ENCODE results near the gene ANKRD52.
A peak's percentile ranks its signal among the peaks of the same experiment; 100 is the strongest.
"Not testable (repeated sequence)": the region's sequence is repeated elsewhere in the genome, so short reads cannot be mapped to it uniquely, and the experiment has no call there.

ANKRD52 gene

GRCh38 chr12:56204275-56204674 lies 53.9 kb downstream of the ANKRD52 start:
- DNase-seq: no peak

GRCh38 chr12:56202838-56203237 lies 55.3 kb downstream of the ANKRD52 start:
- no peak for DNase-seq

- no peak for DNase-seq
Observed at GRCh38 chr12:56202366-56202765, 55.8 kb downstream of the ANKRD52 start.

GRCh38 chr12:56198836-56199235 lies 59.3 kb downstream of the ANKRD52 start:
- no peak for DNase-seq

GRCh38 chr12:56197921-56198635 lies 60.1 kb downstream of the ANKRD52 start:
- no peak for DNase-seq

GRCh38 chr12:56196818-56197550 lies 61.2 kb downstream of the ANKRD52 start:
- DNase-seq: not testable (repeated sequence)

GRCh38 chr12:56193025-56193578 lies 65.1 kb downstream of the ANKRD52 start:
- no peak for DNase-seq

GRCh38 chr12:56192582-56192981 lies 65.6 kb downstream of the ANKRD52 start:
- no peak for DNase-seq

GRCh38 chr12:56190695-56191155 lies 67.5 kb downstream of the ANKRD52 start:
- no peak for DNase-seq

- DNase-seq: peak; percentile 23
Observed at GRCh38 chr12:56189918-56190694, 68.1 kb downstream of the ANKRD52 start.

GRCh38 chr12:56189099-56189917 lies 68.9 kb downstream of the ANKRD52 start, which contains the start of gene SMARCC2:
TSS of gene SMARCC2 (minus strand) at chr12:56189483. CDS start at chr12:56189461, 22 bp downstream.
- peak; percentile 26 for DNase-seq

GRCh38 chr12:56188778-56189098 lies 69.4 kb downstream of the ANKRD52 start:
- DNase-seq: no peak

- no peak for DNase-seq
Observed at GRCh38 chr12:56188131-56188777, 69.9 kb downstream of the ANKRD52 start.

Measured in NCI-H524 treated with DMSO at 0.1 percent for 48 hours (cell line).